Stimulated activated CD8-positive, alpha-beta memory T cell treated with anti-CD3 and anti-CD28 coated beads, Interleukin-2, amount 100 ng/mL, for 48 hours (primary cell): ENCODE results near the gene FILIP1.

ENCODE experiments used
- DNase-seq, 2 donors: peaks; one replicate each; pipeline ENCODE4 v3.0.0-alpha.2; 2020; ENCODE audit warnings: low read depth in 2 of 2

FILIP1 gene

GRCh38 chr6:75268121-75268987, 225.2 kb downstream of the FILIP1 start:
- DNase-seq, result no peak

GRCh38 chr6:75267461-75267860, 226.1 kb downstream of the FILIP1 start:
- DNase-seq, result no peak

- no peak for DNase-seq
These were observed 226.8 kb downstream of the FILIP1 start for GRCh38 chr6:75266716-75267291.

- no peak for DNase-seq
These were observed 230.2 kb downstream of the FILIP1 start for GRCh38 chr6:75263401-75263750.

GRCh38 chr6:75262716-75263400, 230.7 kb downstream of the FILIP1 start:
- no peak for DNase-seq

- no peak for DNase-seq
These were observed 232.3 kb downstream of the FILIP1 start for GRCh38 chr6:75261299-75261698.

GRCh38 chr6:75257343-75258087, 236.1 kb downstream of the FILIP1 start:
- DNase-seq, result no peak

GRCh38 chr6:75250552-75250951, 243.0 kb downstream of the FILIP1 start:
- DNase-seq, result no peak

GRCh38 chr6:75249837-75250236, 243.8 kb downstream of the FILIP1 start:
- no peak for DNase-seq

GRCh38 chr6:75246386-75246785, 247.2 kb downstream of the FILIP1 start:
- no peak for DNase-seq

GRCh38 chr6:75244063-75244584, 249.5 kb downstream of the FILIP1 start:
- DNase-seq, result no peak

GRCh38 chr6:75243333-75244062, 250.1 kb downstream of the FILIP1 start, which contains the start of gene COX7A2:
Gene COX7A2, minus strand, starts transcription at chr6:75243801. Its CDS starts 67 bp downstream, at chr6:75243734.
- peak; percentile 61 to 74 for DNase-seq
